ENCODE measurements around the gene ZSWIM6. TPM values are rescaled to one million over a fixed set of nuclear protein-coding genes. Genes with fewer than 3 reads are reported as not detected.
A peak's percentile ranks its signal among the peaks of the same experiment; 100 is the strongest.

Gene ZSWIM6
- total and polyA plus RNA-seq, 2 experiments from 2014 or later = 9.0 to 12.7 TPM

DNA sequence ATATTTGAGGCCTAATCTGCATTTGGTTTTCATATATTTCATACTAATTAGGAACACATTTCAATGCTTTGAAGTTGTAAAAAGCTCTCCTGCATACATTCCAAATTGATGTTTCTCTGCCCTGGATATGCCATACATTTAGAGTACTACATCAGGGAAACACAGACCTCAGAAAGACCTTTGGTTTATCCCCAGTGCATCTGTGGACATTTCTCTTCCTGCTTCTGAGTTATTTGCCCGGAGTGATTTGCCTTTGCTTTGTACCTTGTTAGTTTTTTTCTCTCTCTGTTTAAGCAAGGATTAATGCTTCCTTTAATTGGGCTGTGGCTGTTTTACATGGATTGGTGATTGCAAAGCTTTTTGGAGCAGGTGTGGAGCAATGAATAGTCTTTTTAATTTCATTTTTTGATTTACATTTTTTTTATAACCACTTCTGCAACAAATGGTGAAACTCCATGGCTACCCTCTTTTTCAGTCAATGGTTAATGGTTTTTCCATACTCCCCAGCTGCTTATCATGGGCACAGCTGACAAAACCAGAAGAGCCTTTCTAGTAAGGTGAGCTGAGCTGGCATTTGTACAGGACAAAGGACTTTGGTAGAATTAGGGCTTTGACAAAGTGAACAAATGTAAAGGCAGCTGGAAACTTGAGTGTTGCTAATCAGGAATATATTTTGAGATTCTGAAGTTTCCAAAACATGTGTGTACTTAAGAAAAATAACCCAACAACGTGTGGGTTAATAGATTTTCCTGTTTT lies 54.2 kb downstream of the ZSWIM6 start:
- Histone ChIP-seq H3K9me3 (ENCODE audit: low read depth) (no peaks in the 10 kb centered on the region), H3K27ac (no peak overlapping the region), H3K79me2 (peaks cover 93% of the 10 kb centered on the region), H3K4me2 (peak overlapping the region; percentile 14), H3K27me3 (no peaks in the 10 kb centered on the region), H4K20me1 (ENCODE audit: insufficient read depth, poor library complexity, severe bottlenecking) (peaks cover 23% of the 10 kb centered on the region), H3K9me2 (replicated peaks; ENCODE audit: insufficient read depth) (no peaks in the 10 kb centered on the region), H3K4me3 (no peak overlapping the region), H3K36me3 (replicated peaks; ENCODE audit: insufficient read depth, low read depth) (no peaks in the 10 kb centered on the region), H3K4me1 (ENCODE audit: insufficient read depth) (peaks cover 17% of the 10 kb centered on the region), H2AFZ (no peak overlapping the region)
- DNase-seq (ENCODE audit: low spot score) = no peak
- 44% methylated on average over 2 of the region's 2 CpGs for WGBS (ENCODE audit: low lambda C conversion rate, missing lambda C conversion rate)
- TF ChIP-seq, protein P1, sequence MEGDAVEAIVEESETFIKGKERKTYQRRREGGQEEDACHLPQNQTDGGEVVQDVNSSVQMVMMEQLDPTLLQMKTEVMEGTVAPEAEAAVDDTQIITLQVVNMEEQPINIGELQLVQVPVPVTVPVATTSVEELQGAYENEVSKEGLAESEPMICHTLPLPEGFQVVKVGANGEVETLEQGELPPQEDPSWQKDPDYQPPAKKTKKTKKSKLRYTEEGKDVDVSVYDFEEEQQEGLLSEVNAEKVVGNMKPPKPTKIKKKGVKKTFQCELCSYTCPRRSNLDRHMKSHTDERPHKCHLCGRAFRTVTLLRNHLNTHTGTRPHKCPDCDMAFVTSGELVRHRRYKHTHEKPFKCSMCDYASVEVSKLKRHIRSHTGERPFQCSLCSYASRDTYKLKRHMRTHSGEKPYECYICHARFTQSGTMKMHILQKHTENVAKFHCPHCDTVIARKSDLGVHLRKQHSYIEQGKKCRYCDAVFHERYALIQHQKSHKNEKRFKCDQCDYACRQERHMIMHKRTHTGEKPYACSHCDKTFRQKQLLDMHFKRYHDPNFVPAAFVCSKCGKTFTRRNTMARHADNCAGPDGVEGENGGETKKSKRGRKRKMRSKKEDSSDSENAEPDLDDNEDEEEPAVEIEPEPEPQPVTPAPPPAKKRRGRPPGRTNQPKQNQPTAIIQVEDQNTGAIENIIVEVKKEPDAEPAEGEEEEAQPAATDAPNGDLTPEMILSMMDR (IDR thresholded peaks at IDR 0.05; ENCODE audit: poor library complexity) = no peak
- no peak for TF ChIP-seq EZH2 (IDR thresholded peaks at IDR 0.05; ENCODE audit: borderline replicate concordance)
- TF ChIP-seq EZH2phosphoT487 (IDR thresholded peaks at IDR 0.05; ENCODE audit: low read depth, severe bottlenecking, unreplicated experiment) = no peak

DNA sequence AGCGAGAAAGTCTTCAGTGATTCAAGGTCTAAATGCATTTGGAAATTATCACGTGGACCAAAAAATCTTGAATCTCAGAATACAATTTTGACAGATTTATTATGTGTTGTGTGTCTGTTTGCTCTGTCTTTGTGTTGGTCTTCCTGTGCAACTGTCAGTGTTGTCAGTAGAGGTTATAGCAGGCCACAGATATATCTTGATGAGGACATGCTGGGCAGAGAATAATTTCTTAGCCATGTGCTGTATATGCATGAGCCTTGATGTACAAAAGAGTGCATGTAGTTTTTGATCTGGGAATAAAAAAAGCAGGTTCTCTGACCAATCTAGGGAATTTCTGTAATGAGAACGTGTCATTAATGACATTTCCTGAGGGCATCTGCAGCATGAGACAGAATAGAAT lies 57.6 kb downstream of the ZSWIM6 start:
- Histone ChIP-seq H2AFZ (no peak overlapping the region), H4K20me1 (ENCODE audit: insufficient read depth, poor library complexity, severe bottlenecking) (peaks cover 27% of the 10 kb centered on the region), H3K9me2 (replicated peaks; ENCODE audit: insufficient read depth) (no peaks in the 10 kb centered on the region), H3K36me3 (replicated peaks; ENCODE audit: insufficient read depth, low read depth) (no peaks in the 10 kb centered on the region), H3K79me2 (peaks cover 96% of the 10 kb centered on the region), H3K4me3 (no peak overlapping the region), H3K27me3 (no peaks in the 10 kb centered on the region), H3K4me2 (no peak overlapping the region), H3K27ac (no peak overlapping the region), H3K4me1 (ENCODE audit: insufficient read depth) (peaks cover 17% of the 10 kb centered on the region), H3K9me3 (ENCODE audit: low read depth) (no peaks in the 10 kb centered on the region)
- TF ChIP-seq EZH2 (IDR thresholded peaks at IDR 0.05; ENCODE audit: borderline replicate concordance) = no peak
- WGBS (ENCODE audit: low lambda C conversion rate, missing lambda C conversion rate) = 78% methylated on average over 3 of the region's 3 CpGs
- DNase-seq (ENCODE audit: low spot score) = no peak

DNA sequence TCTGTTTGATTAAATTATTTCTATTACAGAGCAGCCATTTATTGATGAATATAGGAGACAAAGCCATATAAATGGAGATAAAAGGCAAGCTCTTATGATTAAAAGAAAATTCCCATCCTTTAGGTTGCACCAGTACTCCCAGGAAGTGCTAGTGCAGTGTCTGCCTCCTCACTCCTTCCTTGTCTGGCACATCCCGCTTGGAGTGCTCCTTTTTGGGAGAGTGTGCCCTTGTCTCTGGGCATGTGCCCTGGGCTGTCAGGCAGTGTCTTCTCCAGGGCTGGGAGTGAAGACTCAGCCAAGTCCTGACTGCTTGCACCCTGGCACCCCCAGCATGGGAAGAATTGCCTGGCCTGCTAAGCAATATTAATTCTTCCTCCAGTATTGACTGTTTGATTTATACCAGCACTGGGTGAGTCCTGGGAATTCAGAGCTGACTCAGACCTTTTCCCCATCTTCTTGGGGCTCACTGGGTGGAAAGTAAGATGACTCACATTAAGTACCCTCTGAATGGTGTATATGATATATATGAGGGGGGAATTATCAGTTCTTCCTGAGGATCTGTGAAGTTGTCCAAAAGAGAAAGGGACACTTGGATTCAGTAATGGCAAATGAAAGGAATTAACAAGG lies 62.1 kb downstream of the ZSWIM6 start:
- peaks cover 100% of the 10 kb centered on the region for H3K79me2 ChIP-seq
- no peaks in the 10 kb centered on the region for H3K9me3 ChIP-seq (ENCODE audit: low read depth)
- no peak overlapping the region for H2AFZ ChIP-seq
- no peaks in the 10 kb centered on the region for H3K4me1 ChIP-seq (ENCODE audit: insufficient read depth)
- H3K36me3 ChIP-seq (replicated peaks; ENCODE audit: insufficient read depth, low read depth) = no peaks in the 10 kb centered on the region
- WGBS (ENCODE audit: low lambda C conversion rate, missing lambda C conversion rate) = 96% methylated on average over 1 of the region's 1 CpG
- no peak overlapping the region for H3K27ac ChIP-seq
- no peak for DNase-seq (ENCODE audit: low spot score)
- TF ChIP-seq, protein P1 (IDR thresholded peaks at IDR 0.05; ENCODE audit: poor library complexity) = no peak
- TF ChIP-seq EZH2 (IDR thresholded peaks at IDR 0.05; ENCODE audit: borderline replicate concordance) = no peak
- TF ChIP-seq EZH2phosphoT487 (IDR thresholded peaks at IDR 0.05; ENCODE audit: low read depth, severe bottlenecking, unreplicated experiment) = no peak
- no peak overlapping the region for H3K4me2 ChIP-seq
- no peaks in the 10 kb centered on the region for H3K27me3 ChIP-seq
- H4K20me1 ChIP-seq (ENCODE audit: insufficient read depth, poor library complexity, severe bottlenecking) = peaks cover 18% of the 10 kb centered on the region
- no peak overlapping the region for H3K4me3 ChIP-seq
- no peaks in the 10 kb centered on the region for H3K9me2 ChIP-seq (replicated peaks; ENCODE audit: insufficient read depth)

DNA sequence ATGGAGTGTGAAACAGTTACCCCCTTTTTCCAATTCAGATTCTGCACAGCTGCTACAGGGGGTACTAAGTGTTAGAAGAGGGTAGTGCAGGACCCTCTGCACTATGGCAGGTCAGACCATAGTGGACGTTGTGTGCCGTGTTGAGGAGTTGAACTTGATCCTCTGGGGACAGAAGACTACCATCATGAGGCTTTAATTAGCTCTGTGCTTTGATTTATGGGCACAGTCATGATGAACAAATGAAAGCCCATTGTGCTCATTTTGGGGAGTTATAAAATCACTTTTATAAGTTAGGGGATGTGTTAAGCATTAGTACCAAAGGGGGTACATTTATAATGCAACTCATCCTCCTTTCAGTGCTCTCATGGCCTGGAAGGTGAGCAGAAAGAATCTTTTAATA lies 62.7 kb downstream of the ZSWIM6 start:
- no peak overlapping the region for H2AFZ ChIP-seq
- no peak overlapping the region for H3K4me2 ChIP-seq
- no peaks in the 10 kb centered on the region for H3K4me1 ChIP-seq (ENCODE audit: insufficient read depth)
- no peak overlapping the region for H3K4me3 ChIP-seq
- 76% methylated on average over 2 of the region's 2 CpGs for WGBS (ENCODE audit: low lambda C conversion rate, missing lambda C conversion rate)
- H3K27me3 ChIP-seq = no peaks in the 10 kb centered on the region
- H3K36me3 ChIP-seq (replicated peaks; ENCODE audit: insufficient read depth, low read depth) = no peaks in the 10 kb centered on the region
- no peak for DNase-seq (ENCODE audit: low spot score)
- H3K27ac ChIP-seq = no peak overlapping the region
- H3K9me3 ChIP-seq (ENCODE audit: low read depth) = no peaks in the 10 kb centered on the region
- H4K20me1 ChIP-seq (ENCODE audit: insufficient read depth, poor library complexity, severe bottlenecking) = peaks cover 15% of the 10 kb centered on the region
- peaks cover 100% of the 10 kb centered on the region for H3K79me2 ChIP-seq
- TF ChIP-seq, protein P1 (IDR thresholded peaks at IDR 0.05; ENCODE audit: poor library complexity) = no peak
- no peak for TF ChIP-seq EZH2phosphoT487 (IDR thresholded peaks at IDR 0.05; ENCODE audit: low read depth, severe bottlenecking, unreplicated experiment)
- TF ChIP-seq EZH2 (IDR thresholded peaks at IDR 0.05; ENCODE audit: borderline replicate concordance) = no peak
- no peaks in the 10 kb centered on the region for H3K9me2 ChIP-seq (replicated peaks; ENCODE audit: insufficient read depth)
